Measurements from ENCODE around the gene RSPRY1. TPM values are rescaled to one million over a fixed set of nuclear protein-coding genes. Genes with fewer than 3 reads are reported as not detected.

The RSPRY1 gene
- polyA plus RNA-seq, 1 of the 3 experiments (the other 2 are of a cell fraction) = 16.6 TPM

GRCh38 chr16:57144027-57144426 lies 42.1 kb upstream of the RSPRY1 start:
- ChIA-PET POLR2A (no interaction called here), CTCF (interaction anchor here (0.9 kb wide), 1 partner anchor 8 kb away, joined by 3 read pairs; no protein-coding TSS in a partner anchor)
- H3K27me3 ChIP-seq (ENCODE audit: insufficient read depth) = no peaks in the 10 kb centered on the region
- H4K20me1 ChIP-seq (ENCODE audit: insufficient read depth) = no peaks in the 10 kb centered on the region
- H3K4me3 ChIP-seq (ENCODE audit: low read depth in 2 of 2, low read length in 1 of 2) = no peak overlapping the region
- TF ChIP-seq POLR2AphosphoS5 (IDR thresholded peaks at IDR 0.05; ENCODE audit: low read depth, low read length) = no peak
- TF ChIP-seq GABPA (IDR thresholded peaks at IDR 0.05; ENCODE audit: low read depth) = no peak
- TF ChIP-seq RCOR1 (IDR thresholded peaks at IDR 0.05; ENCODE audit: low read length) = no peak
- TF ChIP-seq FOXJ3 (CRISPR knock-in tag; IDR thresholded peaks at IDR 0.05) = no peak
- no peak overlapping the region for H3K9ac ChIP-seq
- H3K4me1 ChIP-seq (ENCODE audit: control insufficient read depth in 1 of 2, insufficient read depth in 2 of 2, low read depth in 1 of 2, low read length in 1 of 2) = peaks cover 10 to 67% of the 10 kb centered on the region in 2 experiments; a peak in 3 of 4 replicates
- H3K9me2 ChIP-seq = no peaks in the 10 kb centered on the region
- no peak for DNase-seq
- no peak overlapping the region for H3K27ac ChIP-seq (ENCODE audit: low read depth in 2 of 2, low read length in 1 of 2)
- H3K9me3 ChIP-seq = no peaks in the 10 kb centered on the region
- WGBS (ENCODE audit: low lambda C conversion rate) = 100% methylated on average over 2 of the region's 2 CpGs
- peaks cover 3% of the 10 kb centered on the region for H3F3A ChIP-seq (replicated peaks; ENCODE audit: insufficient read depth)
- H3K79me2 ChIP-seq (ENCODE audit: insufficient read depth) = no peaks in the 10 kb centered on the region
- no peak overlapping the region for H2AFZ ChIP-seq (ENCODE audit: low read depth)
- H3K36me3 ChIP-seq (replicated peaks in 1 of 2; ENCODE audit: control insufficient read depth in 1 of 2, insufficient read depth in 2 of 2, low read length in 1 of 2) = peaks cover 0 to under 1% of the 10 kb centered on the region in 2 experiments
- H3K4me2 ChIP-seq = no peak overlapping the region

- 84% methylated on average over 12 of the region's 14 CpGs for WGBS (ENCODE audit: low lambda C conversion rate)
- no peaks in the 10 kb centered on the region for H3K79me2 ChIP-seq (ENCODE audit: insufficient read depth)
- H3K4me2 ChIP-seq = no peak overlapping the region
- H3K4me3 ChIP-seq (ENCODE audit: low read depth in 2 of 2, low read length in 1 of 2) = no peak overlapping the region
- POLR2A ChIA-PET = no interaction called here
- H3K9me3 ChIP-seq = no peaks in the 10 kb centered on the region
- CTCF ChIA-PET = interaction anchor here (1.2 to 2.1 kb wide), 2 partner anchors 53 to 61 kb away, joined by 5 to 7 read pairs; partner anchors contain the start of gene CPNE2
- DNase-seq = no peak
- peaks cover 0 to 3% of the 10 kb centered on the region in 2 experiments for H3K36me3 ChIP-seq (replicated peaks in 1 of 2; ENCODE audit: control insufficient read depth in 1 of 2, insufficient read depth in 2 of 2, low read length in 1 of 2)
- H3K27ac ChIP-seq (ENCODE audit: low read depth in 2 of 2, low read length in 1 of 2) = peak overlapping the region in 1 of 2 experiments; percentile 22; a peak in 1 of 4 replicates
- H3K9ac ChIP-seq = no peak overlapping the region
- no peak overlapping the region for H2AFZ ChIP-seq (ENCODE audit: low read depth)
- H4K20me1 ChIP-seq (ENCODE audit: insufficient read depth) = no peaks in the 10 kb centered on the region
- H3K4me1 ChIP-seq (ENCODE audit: control insufficient read depth in 1 of 2, insufficient read depth in 2 of 2, low read depth in 1 of 2, low read length in 1 of 2) = peaks cover 10 to 67% of the 10 kb centered on the region in 2 experiments; a peak in 3 of 4 replicates
- peaks cover 6% of the 10 kb centered on the region for H3F3A ChIP-seq (replicated peaks; ENCODE audit: insufficient read depth)
- H3K27me3 ChIP-seq (ENCODE audit: insufficient read depth) = no peaks in the 10 kb centered on the region
- H3K9me2 ChIP-seq = no peaks in the 10 kb centered on the region
- no peak for TF ChIP-seq TCF12 (IDR thresholded peaks at IDR 0.05)
- TF ChIP-seq, protein P1, sequence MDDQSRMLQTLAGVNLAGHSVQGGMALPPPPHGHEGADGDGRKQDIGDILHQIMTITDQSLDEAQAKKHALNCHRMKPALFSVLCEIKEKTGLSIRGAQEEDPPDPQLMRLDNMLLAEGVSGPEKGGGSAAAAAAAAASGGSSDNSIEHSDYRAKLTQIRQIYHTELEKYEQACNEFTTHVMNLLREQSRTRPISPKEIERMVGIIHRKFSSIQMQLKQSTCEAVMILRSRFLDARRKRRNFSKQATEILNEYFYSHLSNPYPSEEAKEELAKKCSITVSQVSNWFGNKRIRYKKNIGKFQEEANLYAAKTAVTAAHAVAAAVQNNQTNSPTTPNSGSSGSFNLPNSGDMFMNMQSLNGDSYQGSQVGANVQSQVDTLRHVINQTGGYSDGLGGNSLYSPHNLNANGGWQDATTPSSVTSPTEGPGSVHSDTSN (IDR thresholded peaks at IDR 0.05) = no peak
- TF ChIP-seq POLR2AphosphoS5 (IDR thresholded peaks at IDR 0.05; ENCODE audit: low read depth, low read length) = no peak
- TF ChIP-seq RXRA (IDR thresholded peaks at IDR 0.05; ENCODE audit: borderline replicate concordance, low read depth) = no peak
- TF ChIP-seq, protein P2, sequence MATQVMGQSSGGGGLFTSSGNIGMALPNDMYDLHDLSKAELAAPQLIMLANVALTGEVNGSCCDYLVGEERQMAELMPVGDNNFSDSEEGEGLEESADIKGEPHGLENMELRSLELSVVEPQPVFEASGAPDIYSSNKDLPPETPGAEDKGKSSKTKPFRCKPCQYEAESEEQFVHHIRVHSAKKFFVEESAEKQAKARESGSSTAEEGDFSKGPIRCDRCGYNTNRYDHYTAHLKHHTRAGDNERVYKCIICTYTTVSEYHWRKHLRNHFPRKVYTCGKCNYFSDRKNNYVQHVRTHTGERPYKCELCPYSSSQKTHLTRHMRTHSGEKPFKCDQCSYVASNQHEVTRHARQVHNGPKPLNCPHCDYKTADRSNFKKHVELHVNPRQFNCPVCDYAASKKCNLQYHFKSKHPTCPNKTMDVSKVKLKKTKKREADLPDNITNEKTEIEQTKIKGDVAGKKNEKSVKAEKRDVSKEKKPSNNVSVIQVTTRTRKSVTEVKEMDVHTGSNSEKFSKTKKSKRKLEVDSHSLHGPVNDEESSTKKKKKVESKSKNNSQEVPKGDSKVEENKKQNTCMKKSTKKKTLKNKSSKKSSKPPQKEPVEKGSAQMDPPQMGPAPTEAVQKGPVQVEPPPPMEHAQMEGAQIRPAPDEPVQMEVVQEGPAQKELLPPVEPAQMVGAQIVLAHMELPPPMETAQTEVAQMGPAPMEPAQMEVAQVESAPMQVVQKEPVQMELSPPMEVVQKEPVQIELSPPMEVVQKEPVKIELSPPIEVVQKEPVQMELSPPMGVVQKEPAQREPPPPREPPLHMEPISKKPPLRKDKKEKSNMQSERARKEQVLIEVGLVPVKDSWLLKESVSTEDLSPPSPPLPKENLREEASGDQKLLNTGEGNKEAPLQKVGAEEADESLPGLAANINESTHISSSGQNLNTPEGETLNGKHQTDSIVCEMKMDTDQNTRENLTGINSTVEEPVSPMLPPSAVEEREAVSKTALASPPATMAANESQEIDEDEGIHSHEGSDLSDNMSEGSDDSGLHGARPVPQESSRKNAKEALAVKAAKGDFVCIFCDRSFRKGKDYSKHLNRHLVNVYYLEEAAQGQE (IDR thresholded peaks at IDR 0.05; ENCODE audit: low read depth, low read length) = no peak
- no peak for TF ChIP-seq CTCF (IDR thresholded peaks at IDR 0.05)
- TF ChIP-seq EP300 (IDR thresholded peaks at IDR 0.05; ENCODE audit: borderline replicate concordance in 1 of 2, low read depth in 1 of 2, low read length in 1 of 2) = no peak
- no peak for TF ChIP-seq SIN3A (IDR thresholded peaks at IDR 0.05; ENCODE audit: borderline replicate concordance, low read depth, low read length)
- no peak for TF ChIP-seq JUND (IDR thresholded peaks at IDR 0.05)
- TF ChIP-seq EZH2phosphoT487 (IDR thresholded peaks at IDR 0.05; ENCODE audit: borderline replicate concordance, low read depth) = no peak
- TF ChIP-seq SMC3 (IDR thresholded peaks at IDR 0.05; ENCODE audit: low read depth, low read length) = no peak
- no peak for TF ChIP-seq MXI1 (IDR thresholded peaks at IDR 0.05; ENCODE audit: low read depth, low read length)
- no peak for TF ChIP-seq FOSL2 (IDR thresholded peaks at IDR 0.05; ENCODE audit: borderline replicate concordance, low read depth)
- no peak for TF ChIP-seq GABPA (IDR thresholded peaks at IDR 0.05; ENCODE audit: low read depth)
- no peak for TF ChIP-seq TAF1 (IDR thresholded peaks at IDR 0.05; ENCODE audit: borderline replicate concordance, low read depth, low read length)
- no peak for TF ChIP-seq MAX (IDR thresholded peaks at IDR 0.05; ENCODE audit: low read depth)
These were observed 40.8 kb upstream of the RSPRY1 start for GRCh38 chr16:57145046-57146021.

All from SK-N-SH (cell line).